Upper lobe of left lung (tissue), 4 donors: Measurements from ENCODE around the gene FGF5.

Source experiments
- POLR2A ChIP-seq, 4 donors: fragments of 450-650 bp; IDR thresholded peaks; one replicate each; pipeline ENCODE4 v1.5.1; 2016 to 2017; ENCODE audit warnings: antibody characterized with exemption in 4 of 4, mild to moderate bottlenecking in 2 of 4
- TF ChIP-seq, protein P1 (sequence below), 6 experiments: fragments of 450-650 bp in 4 of 6; fragments of 200-600 bp in 2 of 6; sonication (generic) in 2 of 6; IDR thresholded peaks; one replicate each; pipeline ENCODE4 v1.5.1; 2016 to 2019; ENCODE audit warnings: antibody characterized with exemption in 6 of 6

GRCh38 chr4:80309294-80310004 is 43.0 kb downstream of the FGF5 start:
- TF ChIP-seq, protein P1, sequence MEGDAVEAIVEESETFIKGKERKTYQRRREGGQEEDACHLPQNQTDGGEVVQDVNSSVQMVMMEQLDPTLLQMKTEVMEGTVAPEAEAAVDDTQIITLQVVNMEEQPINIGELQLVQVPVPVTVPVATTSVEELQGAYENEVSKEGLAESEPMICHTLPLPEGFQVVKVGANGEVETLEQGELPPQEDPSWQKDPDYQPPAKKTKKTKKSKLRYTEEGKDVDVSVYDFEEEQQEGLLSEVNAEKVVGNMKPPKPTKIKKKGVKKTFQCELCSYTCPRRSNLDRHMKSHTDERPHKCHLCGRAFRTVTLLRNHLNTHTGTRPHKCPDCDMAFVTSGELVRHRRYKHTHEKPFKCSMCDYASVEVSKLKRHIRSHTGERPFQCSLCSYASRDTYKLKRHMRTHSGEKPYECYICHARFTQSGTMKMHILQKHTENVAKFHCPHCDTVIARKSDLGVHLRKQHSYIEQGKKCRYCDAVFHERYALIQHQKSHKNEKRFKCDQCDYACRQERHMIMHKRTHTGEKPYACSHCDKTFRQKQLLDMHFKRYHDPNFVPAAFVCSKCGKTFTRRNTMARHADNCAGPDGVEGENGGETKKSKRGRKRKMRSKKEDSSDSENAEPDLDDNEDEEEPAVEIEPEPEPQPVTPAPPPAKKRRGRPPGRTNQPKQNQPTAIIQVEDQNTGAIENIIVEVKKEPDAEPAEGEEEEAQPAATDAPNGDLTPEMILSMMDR (IDR thresholded peaks at IDR 0.05), result no peak
- TF ChIP-seq POLR2A (IDR thresholded peaks at IDR 0.05), result no peak
